Prostate gland (tissue), 2 donors: ENCODE results near the gene AUTS2. TPM values are rescaled to one million over a fixed set of nuclear protein-coding genes. Genes with fewer than 3 reads are reported as not detected.

ENCODE experiments used
- DNase-seq: peaks from one replicate; pipeline ENCODE4 v3.0.0-alpha.2; 2019; ENCODE audit warnings: low spot score
- H3K27ac ChIP-seq, 2 donors: fragments of 200-600 bp; sonication (generic); 2 replicates each; pipeline ENCODE4 v1.5.1; 2017 to 2019
- H3K27me3 ChIP-seq: fragments of 200-600 bp; sonication (generic); replicated peaks from 2 replicates; pipeline ENCODE4 v1.5.1; 2019; ENCODE audit not compliant: insufficient read depth
- H3K36me3 ChIP-seq, 2 donors: fragments of 200-600 bp; sonication (generic); 1 replicate in 1 of 2; 2 replicates in 1 of 2; pipeline versions ENCODE4 v1.5.1 to v1.8.1; 2017 to 2019
- H3K4me1 ChIP-seq: fragments of 200-600 bp; sonication (generic); replicated peaks from 2 replicates; pipeline ENCODE4 v1.5.1; 2019
- H3K4me3 ChIP-seq, 2 donors: fragments of 200-600 bp; sonication (generic); 2 replicates each; pipeline ENCODE4 v1.5.1; 2017 to 2019
- H3K9me3 ChIP-seq: fragments of 200-600 bp; sonication (generic); 2 replicates; pipeline ENCODE4 v1.5.1; 2017
- POLR2A ChIP-seq: fragments of 450-650 bp; IDR thresholded peaks from one replicate; pipeline ENCODE4 v1.6.1; 2016; ENCODE audit warnings: antibody characterized with exemption, mild to moderate bottlenecking
- POLR2AphosphoS5 ChIP-seq: sonication (generic); formaldehyde crosslinking; IDR thresholded peaks from one replicate; pipeline ENCODE4 v1.6.1; 2017; ENCODE audit warnings: antibody characterized with exemption
- WGBS: methylation state at CpG from one replicate; pipeline ENCODE4 v1.1.5; 2018; 5-methylcytosine and 5-hydroxymethylcytosine counted together
- intact Hi-C: fragments of 100-400 bp; cut with DNase I; formaldehyde crosslinking; loops from one replicate; pipeline ENCODE4 v1.14.2; 2022
- total RNA-seq, 2 donors: library from RNA; depleted of rRNA; stranded (reverse); fragments of >200 nt; gene quantifications; one replicate each; pipeline ENCODE4 v1.1.0, GENCODE V29; 2016
- TF ChIP-seq, protein P1 (sequence below), 4 experiments: fragments of 200-600 bp in 2 of 4; fragments of 450-650 bp in 2 of 4; sonication (generic) in 2 of 4; IDR thresholded peaks; 1 replicate in 3 of 4; 2 replicates in 1 of 4; pipeline ENCODE4 v1.5.1; 2016 to 2019; ENCODE audit warnings: antibody characterized with exemption in 4 of 4, mild to moderate bottlenecking in 2 of 4, moderate library complexity in 2 of 4

AUTS2 gene
- total RNA-seq, 2 donors from 2014 or later = 25.0 to 55.2 TPM

- intact Hi-C loops = no loop called here
- Histone ChIP-seq H3K4me1 (no peaks in the 10 kb centered on the region), H3K9me3 (no peaks in the 10 kb centered on the region), H3K27ac (no peak overlapping the region), H3K27me3 (no peaks in the 10 kb centered on the region), H3K36me3 (no peaks in the 10 kb centered on the region), H3K4me3 (no peak overlapping the region)
- TF ChIP-seq, protein P1, sequence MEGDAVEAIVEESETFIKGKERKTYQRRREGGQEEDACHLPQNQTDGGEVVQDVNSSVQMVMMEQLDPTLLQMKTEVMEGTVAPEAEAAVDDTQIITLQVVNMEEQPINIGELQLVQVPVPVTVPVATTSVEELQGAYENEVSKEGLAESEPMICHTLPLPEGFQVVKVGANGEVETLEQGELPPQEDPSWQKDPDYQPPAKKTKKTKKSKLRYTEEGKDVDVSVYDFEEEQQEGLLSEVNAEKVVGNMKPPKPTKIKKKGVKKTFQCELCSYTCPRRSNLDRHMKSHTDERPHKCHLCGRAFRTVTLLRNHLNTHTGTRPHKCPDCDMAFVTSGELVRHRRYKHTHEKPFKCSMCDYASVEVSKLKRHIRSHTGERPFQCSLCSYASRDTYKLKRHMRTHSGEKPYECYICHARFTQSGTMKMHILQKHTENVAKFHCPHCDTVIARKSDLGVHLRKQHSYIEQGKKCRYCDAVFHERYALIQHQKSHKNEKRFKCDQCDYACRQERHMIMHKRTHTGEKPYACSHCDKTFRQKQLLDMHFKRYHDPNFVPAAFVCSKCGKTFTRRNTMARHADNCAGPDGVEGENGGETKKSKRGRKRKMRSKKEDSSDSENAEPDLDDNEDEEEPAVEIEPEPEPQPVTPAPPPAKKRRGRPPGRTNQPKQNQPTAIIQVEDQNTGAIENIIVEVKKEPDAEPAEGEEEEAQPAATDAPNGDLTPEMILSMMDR (IDR thresholded peaks at IDR 0.05) = no peak
- TF ChIP-seq POLR2A (no peak), POLR2AphosphoS5 (no peak)
- WGBS = 92% methylated on average over 9 of the region's 9 CpGs
- no peak for DNase-seq
Observed at GRCh38 chr7:70631718-70632117, 1033.4 kb downstream of the AUTS2 start.

DNA sequence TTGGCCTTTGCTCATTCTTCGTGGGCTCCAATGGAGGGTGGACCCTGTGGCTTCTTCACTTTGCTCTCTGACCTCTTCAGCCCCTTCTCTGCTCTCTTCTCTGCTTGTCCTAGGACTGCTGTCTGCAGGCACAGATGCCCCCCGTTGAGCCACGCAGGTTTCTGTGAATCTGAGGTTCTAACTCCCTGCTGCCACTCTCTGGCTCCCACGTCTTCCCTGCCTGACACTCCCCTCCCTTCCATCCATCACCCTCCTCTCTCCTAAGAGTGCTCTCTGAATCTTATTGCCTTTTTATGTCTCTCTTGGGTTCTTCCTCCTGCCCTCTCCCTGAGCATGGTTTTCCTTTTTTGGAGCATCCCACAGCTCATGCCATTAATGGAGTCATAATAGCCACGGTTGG, 1034.1 kb downstream of the AUTS2 start:
- intact Hi-C loops = no loop called here
- Histone ChIP-seq H3K27me3 (no peaks in the 10 kb centered on the region), H3K27ac (no peak overlapping the region), H3K36me3 (no peaks in the 10 kb centered on the region), H3K9me3 (no peaks in the 10 kb centered on the region), H3K4me1 (no peaks in the 10 kb centered on the region), H3K4me3 (no peak overlapping the region)
- no peak for DNase-seq
- no peak for TF ChIP-seq POLR2A
- no peak for TF ChIP-seq POLR2AphosphoS5
- TF ChIP-seq, protein P1 (IDR thresholded peaks at IDR 0.05) = no peak
- WGBS = 94% methylated on average over 5 of the region's 5 CpGs

DNA sequence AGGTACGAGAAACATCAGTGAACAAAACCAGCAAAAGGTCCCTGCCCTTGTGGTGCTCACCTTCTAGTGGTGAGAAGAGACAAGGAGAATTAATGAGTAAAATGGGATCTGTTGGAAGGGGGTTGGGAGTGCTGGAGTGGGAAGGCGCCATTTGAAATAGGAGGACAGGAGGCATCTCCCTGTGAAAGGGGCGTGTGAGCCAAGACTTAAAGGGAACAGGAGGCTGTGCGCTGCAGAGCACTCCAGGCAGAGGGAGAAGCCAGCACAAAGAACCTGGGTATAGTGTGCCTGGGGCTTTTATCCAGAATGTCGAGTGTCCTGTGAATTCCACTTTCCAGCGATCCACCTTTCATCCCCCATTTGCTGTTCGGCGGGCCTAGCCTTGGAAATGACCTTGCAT, 1035.8 kb downstream of the AUTS2 start:
- no peak for DNase-seq
- no peak overlapping the region for H3K27ac ChIP-seq
- no peak overlapping the region for H3K4me3 ChIP-seq
- 95% methylated on average over 8 of the region's 8 CpGs for WGBS
- no peak for TF ChIP-seq POLR2A
- TF ChIP-seq POLR2AphosphoS5 = no peak
- TF ChIP-seq, protein P1 (IDR thresholded peaks at IDR 0.05) = no peak
- H3K27me3 ChIP-seq = no peaks in the 10 kb centered on the region
- H3K36me3 ChIP-seq = no peaks in the 10 kb centered on the region
- H3K4me1 ChIP-seq = no peaks in the 10 kb centered on the region
- intact Hi-C loops = no loop called here
- no peaks in the 10 kb centered on the region for H3K9me3 ChIP-seq

- Histone ChIP-seq H3K27ac (no peak overlapping the region), H3K36me3 (no peaks in the 10 kb centered on the region), H3K9me3 (no peaks in the 10 kb centered on the region), H3K4me3 (no peak overlapping the region), H3K4me1 (no peaks in the 10 kb centered on the region), H3K27me3 (no peaks in the 10 kb centered on the region)
- TF ChIP-seq, protein P1 (IDR thresholded peaks at IDR 0.05) = no peak
- TF ChIP-seq POLR2AphosphoS5 (no peak), POLR2A (no peak)
- 98% methylated on average over 8 of the region's 8 CpGs for WGBS
- no peak for DNase-seq
- intact Hi-C loops = no loop called here
Observed at GRCh38 chr7:70634610-70635068, 1036.4 kb downstream of the AUTS2 start.

GRCh38 chr7:70635633-70636032, 1037.4 kb downstream of the AUTS2 start:
- 63% methylated on average over 1 of the region's 1 CpG for WGBS
- intact Hi-C loops = no loop called here
- H3K4me3 ChIP-seq = no peak overlapping the region
- TF ChIP-seq POLR2AphosphoS5 (no peak), POLR2A (no peak)
- TF ChIP-seq, protein P1 (IDR thresholded peaks at IDR 0.05) = no peak
- no peak for DNase-seq
- H3K27ac ChIP-seq = no peak overlapping the region
- H3K36me3 ChIP-seq = no peaks in the 10 kb centered on the region
- no peaks in the 10 kb centered on the region for H3K27me3 ChIP-seq
- no peaks in the 10 kb centered on the region for H3K4me1 ChIP-seq
- no peaks in the 10 kb centered on the region for H3K9me3 ChIP-seq
